Hematopoietic multipotent progenitor cell treated with erythropoietin and hydrocortisone succinate and interleukin-3 and kit ligand, for 15 days (in vitro differentiated cells): ENCODE results near the gene LGALS8.
"Not testable (repeated sequence)": the region's sequence is repeated elsewhere in the genome, so short reads cannot be mapped to it uniquely, and the experiment has no call there.

Experiments used
- DNase-seq: peaks from one replicate; pipeline ENCODE4 v3.0.0-alpha.2; 2015; ENCODE audit warnings: low spot score

LGALS8 gene

GRCh38 chr1:236543065-236543669, 19.4 kb downstream of the LGALS8 start:
- no peak for DNase-seq

GRCh38 chr1:236545621-236546169, 21.9 kb downstream of the LGALS8 start:
- DNase-seq, result no peak

- DNase-seq, result no peak
These were observed 24.7 kb downstream of the LGALS8 start for GRCh38 chr1:236548452-236548851.

- DNase-seq, result no peak
These were observed 27.4 kb downstream of the LGALS8 start for GRCh38 chr1:236550961-236551851.

- DNase-seq, result no peak
These were observed 28.3 kb downstream of the LGALS8 start for GRCh38 chr1:236552096-236552495.

GRCh38 chr1:236552901-236553300, 29.1 kb downstream of the LGALS8 start:
- DNase-seq, result no peak

- DNase-seq, result no peak
These were observed 29.6 kb downstream of the LGALS8 start for GRCh38 chr1:236553370-236553769.

- no peak for DNase-seq
These were observed 32.8 kb downstream of the LGALS8 start for GRCh38 chr1:236556606-236557005.

- no peak for DNase-seq
These were observed 34.3 kb downstream of the LGALS8 start for GRCh38 chr1:236558081-236558480.

GRCh38 chr1:236558846-236559245, 35.1 kb downstream of the LGALS8 start:
- no peak for DNase-seq

GRCh38 chr1:236560213-236560771, 36.5 kb downstream of the LGALS8 start:
- no peak for DNase-seq

GRCh38 chr1:236561976-236562375, 38.2 kb downstream of the LGALS8 start:
- no peak for DNase-seq

- DNase-seq, result no peak
These were observed 41.7 kb downstream of the LGALS8 start for GRCh38 chr1:236565530-236565929.

- DNase-seq, result peak; percentile 50
These were observed 44.6 kb downstream of the LGALS8 start for GRCh38 chr1:236568285-236568894.

- DNase-seq, result no peak
These were observed 51.7 kb downstream of the LGALS8 start for GRCh38 chr1:236575523-236575922.

- no peak for DNase-seq
These were observed 52.2 kb downstream of the LGALS8 start for GRCh38 chr1:236576004-236576403.

- DNase-seq, result not testable (repeated sequence)
These were observed 53.3 kb downstream of the LGALS8 start for GRCh38 chr1:236577041-236577440.

- DNase-seq, result no peak
These were observed 54.9 kb downstream of the LGALS8 start for GRCh38 chr1:236578661-236579060.

- not testable (repeated sequence) for DNase-seq
These were observed 56.6 kb downstream of the LGALS8 start for GRCh38 chr1:236580404-236580803.

GRCh38 chr1:236581528-236581927, 57.7 kb downstream of the LGALS8 start:
- no peak for DNase-seq

- no peak for DNase-seq
These were observed 65.7 kb downstream of the LGALS8 start for GRCh38 chr1:236589531-236589930.

- DNase-seq, result no peak
These were observed 66.9 kb downstream of the LGALS8 start for GRCh38 chr1:236590553-236591150.
